Spleen (tissue), 7 donors: ENCODE results near the gene AIG1.

ENCODE experiments used
- POLR2A ChIP-seq, 3 donors: fragments of 450-650 bp; IDR thresholded peaks; one replicate each; pipeline ENCODE4 v1.5.1; 2017; ENCODE audit warnings: antibody characterized with exemption in 3 of 3, mild to moderate bottlenecking in 1 of 3
- TF ChIP-seq, protein P1 (sequence below), 11 experiments: fragments of 200-600 bp in 7 of 11; fragments of 450-650 bp in 4 of 11; sonication (generic) in 4 of 11; IDR thresholded peaks in 8 of 11; conservative IDR thresholded peaks in 3 of 11; 1 replicate in 7 of 11; 2 replicates in 4 of 11; pipeline versions ENCODE4 v1.4.0 to v1.8.0; 2016 to 2021; ENCODE audit warnings: antibody characterized with exemption in 11 of 11, inconsistent platforms in 4 of 11, mild to moderate bottlenecking in 1 of 11
- donor health status: DM: no; HTN: no; CAD: no; lungs with moderate emphysema.
- donor health status: DM: no; HTN: no; CAD: no.
- donor health status: DM: no; HTN: no; CAD: no.

DNA sequence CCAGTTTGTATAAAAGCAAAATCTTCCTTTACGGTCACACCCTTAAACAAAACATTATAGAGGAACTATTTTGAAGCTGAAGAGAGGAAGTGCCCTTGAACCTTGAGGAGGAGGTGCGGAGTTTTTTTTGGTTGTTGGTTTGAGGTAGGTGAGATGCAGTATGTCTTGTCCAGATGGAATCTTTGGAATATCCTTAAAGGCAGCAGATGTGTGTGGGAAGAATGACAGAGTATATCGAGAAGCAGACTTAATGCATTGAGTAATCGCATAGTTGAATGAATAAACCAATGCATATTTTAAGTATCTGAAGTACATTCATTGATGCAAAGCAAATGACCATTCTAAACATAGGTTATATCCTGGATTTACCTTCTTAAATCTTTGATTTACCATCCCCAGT lies 49.9 kb downstream of the AIG1 start:
- TF ChIP-seq, protein P1, sequence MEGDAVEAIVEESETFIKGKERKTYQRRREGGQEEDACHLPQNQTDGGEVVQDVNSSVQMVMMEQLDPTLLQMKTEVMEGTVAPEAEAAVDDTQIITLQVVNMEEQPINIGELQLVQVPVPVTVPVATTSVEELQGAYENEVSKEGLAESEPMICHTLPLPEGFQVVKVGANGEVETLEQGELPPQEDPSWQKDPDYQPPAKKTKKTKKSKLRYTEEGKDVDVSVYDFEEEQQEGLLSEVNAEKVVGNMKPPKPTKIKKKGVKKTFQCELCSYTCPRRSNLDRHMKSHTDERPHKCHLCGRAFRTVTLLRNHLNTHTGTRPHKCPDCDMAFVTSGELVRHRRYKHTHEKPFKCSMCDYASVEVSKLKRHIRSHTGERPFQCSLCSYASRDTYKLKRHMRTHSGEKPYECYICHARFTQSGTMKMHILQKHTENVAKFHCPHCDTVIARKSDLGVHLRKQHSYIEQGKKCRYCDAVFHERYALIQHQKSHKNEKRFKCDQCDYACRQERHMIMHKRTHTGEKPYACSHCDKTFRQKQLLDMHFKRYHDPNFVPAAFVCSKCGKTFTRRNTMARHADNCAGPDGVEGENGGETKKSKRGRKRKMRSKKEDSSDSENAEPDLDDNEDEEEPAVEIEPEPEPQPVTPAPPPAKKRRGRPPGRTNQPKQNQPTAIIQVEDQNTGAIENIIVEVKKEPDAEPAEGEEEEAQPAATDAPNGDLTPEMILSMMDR (IDR thresholded peaks at IDR 0.05 in 8 of 11, conservative IDR thresholded peaks at IDR 0.05 in 3 of 11) = no peak
- no peak for TF ChIP-seq POLR2A (IDR thresholded peaks at IDR 0.05)
